ENCODE data around the gene MT3.

DNA sequence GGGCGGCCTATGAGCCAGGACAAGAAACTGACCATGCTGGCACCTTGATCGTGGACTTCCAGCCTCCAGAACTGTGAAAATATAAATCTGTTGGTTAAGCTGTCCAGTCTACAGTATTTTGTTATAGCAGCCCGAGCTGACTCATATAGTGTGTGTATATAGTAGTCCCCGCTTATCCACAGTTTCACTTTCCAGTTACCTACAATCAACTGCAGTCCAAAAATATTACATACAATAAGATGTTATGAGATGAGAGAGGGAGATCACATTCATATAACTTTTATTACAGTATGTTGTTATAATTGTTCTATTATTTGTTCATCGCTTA, 4.9 kb downstream of the MT3 start:
- TF ChIP-seq ATF1 (CRISPR knock-in tag; IDR thresholded peaks at IDR 0.05): no peak
- TF ChIP-seq, protein P1, sequence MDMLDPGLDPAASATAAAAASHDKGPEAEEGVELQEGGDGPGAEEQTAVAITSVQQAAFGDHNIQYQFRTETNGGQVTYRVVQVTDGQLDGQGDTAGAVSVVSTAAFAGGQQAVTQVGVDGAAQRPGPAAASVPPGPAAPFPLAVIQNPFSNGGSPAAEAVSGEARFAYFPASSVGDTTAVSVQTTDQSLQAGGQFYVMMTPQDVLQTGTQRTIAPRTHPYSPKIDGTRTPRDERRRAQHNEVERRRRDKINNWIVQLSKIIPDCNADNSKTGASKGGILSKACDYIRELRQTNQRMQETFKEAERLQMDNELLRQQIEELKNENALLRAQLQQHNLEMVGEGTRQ (CRISPR knock-in tag; IDR thresholded peaks at IDR 0.05): no peak
- TF ChIP-seq, protein P2, sequence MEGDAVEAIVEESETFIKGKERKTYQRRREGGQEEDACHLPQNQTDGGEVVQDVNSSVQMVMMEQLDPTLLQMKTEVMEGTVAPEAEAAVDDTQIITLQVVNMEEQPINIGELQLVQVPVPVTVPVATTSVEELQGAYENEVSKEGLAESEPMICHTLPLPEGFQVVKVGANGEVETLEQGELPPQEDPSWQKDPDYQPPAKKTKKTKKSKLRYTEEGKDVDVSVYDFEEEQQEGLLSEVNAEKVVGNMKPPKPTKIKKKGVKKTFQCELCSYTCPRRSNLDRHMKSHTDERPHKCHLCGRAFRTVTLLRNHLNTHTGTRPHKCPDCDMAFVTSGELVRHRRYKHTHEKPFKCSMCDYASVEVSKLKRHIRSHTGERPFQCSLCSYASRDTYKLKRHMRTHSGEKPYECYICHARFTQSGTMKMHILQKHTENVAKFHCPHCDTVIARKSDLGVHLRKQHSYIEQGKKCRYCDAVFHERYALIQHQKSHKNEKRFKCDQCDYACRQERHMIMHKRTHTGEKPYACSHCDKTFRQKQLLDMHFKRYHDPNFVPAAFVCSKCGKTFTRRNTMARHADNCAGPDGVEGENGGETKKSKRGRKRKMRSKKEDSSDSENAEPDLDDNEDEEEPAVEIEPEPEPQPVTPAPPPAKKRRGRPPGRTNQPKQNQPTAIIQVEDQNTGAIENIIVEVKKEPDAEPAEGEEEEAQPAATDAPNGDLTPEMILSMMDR (IDR thresholded peaks at IDR 0.05): no peak
- no peak for TF ChIP-seq ELF4 (CRISPR knock-in tag; IDR thresholded peaks at IDR 0.05; ENCODE audit: low read depth)
- TF ChIP-seq NFE2L1 (CRISPR knock-in tag; IDR thresholded peaks at IDR 0.05): no peak
- no peak for TF ChIP-seq CBFB (CRISPR knock-in tag; IDR thresholded peaks at IDR 0.05; ENCODE audit: low read depth)
- TF ChIP-seq, protein P3, sequence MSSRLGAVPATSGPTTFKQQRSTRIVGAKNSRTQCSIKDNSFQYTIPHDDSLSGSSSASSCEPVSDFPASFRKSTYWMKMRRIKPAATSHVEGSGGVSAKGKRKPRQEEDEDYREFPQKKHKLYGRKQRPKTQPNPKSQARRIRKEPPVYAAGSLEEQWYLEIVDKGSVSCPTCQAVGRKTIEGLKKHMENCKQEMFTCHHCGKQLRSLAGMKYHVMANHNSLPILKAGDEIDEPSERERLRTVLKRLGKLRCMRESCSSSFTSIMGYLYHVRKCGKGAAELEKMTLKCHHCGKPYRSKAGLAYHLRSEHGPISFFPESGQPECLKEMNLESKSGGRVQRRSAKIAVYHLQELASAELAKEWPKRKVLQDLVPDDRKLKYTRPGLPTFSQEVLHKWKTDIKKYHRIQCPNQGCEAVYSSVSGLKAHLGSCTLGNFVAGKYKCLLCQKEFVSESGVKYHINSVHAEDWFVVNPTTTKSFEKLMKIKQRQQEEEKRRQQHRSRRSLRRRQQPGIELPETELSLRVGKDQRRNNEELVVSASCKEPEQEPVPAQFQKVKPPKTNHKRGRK (CRISPR knock-in tag; IDR thresholded peaks at IDR 0.05; ENCODE audit: borderline replicate concordance): no peak
- TF ChIP-seq, protein P4, sequence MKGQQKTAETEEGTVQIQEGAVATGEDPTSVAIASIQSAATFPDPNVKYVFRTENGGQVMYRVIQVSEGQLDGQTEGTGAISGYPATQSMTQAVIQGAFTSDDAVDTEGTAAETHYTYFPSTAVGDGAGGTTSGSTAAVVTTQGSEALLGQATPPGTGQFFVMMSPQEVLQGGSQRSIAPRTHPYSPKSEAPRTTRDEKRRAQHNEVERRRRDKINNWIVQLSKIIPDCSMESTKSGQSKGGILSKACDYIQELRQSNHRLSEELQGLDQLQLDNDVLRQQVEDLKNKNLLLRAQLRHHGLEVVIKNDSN (CRISPR knock-in tag; IDR thresholded peaks at IDR 0.05): no peak
- TF ChIP-seq, protein P5, sequence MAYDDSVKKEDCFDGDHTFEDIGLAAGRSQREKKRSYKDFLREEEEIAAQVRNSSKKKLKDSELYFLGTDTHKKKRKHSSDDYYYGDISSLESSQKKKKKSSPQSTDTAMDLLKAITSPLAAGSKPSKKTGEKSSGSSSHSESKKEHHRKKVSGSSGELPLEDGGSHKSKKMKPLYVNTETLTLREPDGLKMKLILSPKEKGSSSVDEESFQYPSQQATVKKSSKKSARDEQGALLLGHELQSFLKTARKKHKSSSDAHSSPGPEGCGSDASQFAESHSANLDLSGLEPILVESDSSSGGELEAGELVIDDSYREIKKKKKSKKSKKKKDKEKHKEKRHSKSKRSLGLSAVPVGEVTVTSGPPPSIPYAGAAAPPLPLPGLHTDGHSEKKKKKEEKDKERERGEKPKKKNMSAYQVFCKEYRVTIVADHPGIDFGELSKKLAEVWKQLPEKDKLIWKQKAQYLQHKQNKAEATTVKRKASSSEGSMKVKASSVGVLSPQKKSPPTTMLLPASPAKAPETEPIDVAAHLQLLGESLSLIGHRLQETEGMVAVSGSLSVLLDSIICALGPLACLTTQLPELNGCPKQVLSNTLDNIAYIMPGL (CRISPR knock-in tag; IDR thresholded peaks at IDR 0.05): no peak
- no peak for TF ChIP-seq JUN (CRISPR knock-in tag; IDR thresholded peaks at IDR 0.05)
